Measurements from ENCODE around the gene SENP3. TPM values are rescaled to one million over a fixed set of nuclear protein-coding genes. Genes with fewer than 3 reads are reported as not detected.

SENP3 gene
- total and polyA plus RNA-seq, 4 donors, result 4.9 to 29.2 (median 19.7) TPM

DNA sequence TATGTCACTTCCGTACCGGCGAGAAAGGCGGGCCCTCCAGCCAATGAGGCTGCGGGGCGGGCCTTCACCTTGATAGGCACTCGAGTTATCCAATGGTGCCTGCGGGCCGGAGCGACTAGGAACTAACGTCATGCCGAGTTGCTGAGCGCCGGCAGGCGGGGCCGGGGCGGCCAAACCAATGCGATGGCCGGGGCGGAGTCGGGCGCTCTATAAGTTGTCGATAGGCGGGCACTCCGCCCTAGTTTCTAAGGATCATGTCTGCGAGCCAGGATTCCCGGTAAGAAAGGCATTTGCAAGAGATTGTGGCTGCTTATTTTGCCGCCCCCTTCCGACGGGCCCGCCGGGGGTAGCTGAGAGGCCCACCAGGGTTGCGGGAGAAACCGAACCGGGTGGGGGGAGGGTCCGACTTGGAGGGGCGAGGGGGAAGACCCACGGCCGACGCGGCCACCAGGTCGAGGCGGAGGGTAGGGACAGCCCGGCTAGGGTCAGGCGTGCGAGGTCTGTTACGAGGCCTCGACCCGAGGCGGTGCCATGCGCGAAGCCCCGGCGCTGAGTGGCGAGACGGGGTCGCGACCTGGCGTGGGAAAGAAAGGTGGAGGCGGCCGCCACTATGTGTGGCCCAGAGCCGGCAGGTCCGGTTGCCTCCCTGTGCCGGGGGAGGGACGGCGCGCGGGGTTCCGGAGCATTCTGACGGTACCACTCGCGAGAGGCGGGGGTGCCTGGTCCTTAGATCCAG is 11.0 kb downstream of the SENP3 start:
- Histone ChIP-seq H3K4me1 (ENCODE audit: control insufficient read depth in 4 of 4, insufficient read depth in 4 of 4, low read length in 3 of 4) (peaks cover 7 to 42% (median 33%) of the 10 kb centered on the region in 4 donors), H3K27me3 (ENCODE audit: control insufficient read depth in 4 of 4, insufficient read depth in 4 of 4, low read length in 3 of 4) (no peaks in the 10 kb centered on the region), H3K9me3 (ENCODE audit: control insufficient read depth in 4 of 4, low read length in 3 of 4) (no peaks in the 10 kb centered on the region), H3K9ac (ENCODE audit: low read depth in 1 of 2, low read length in 2 of 2) (peak overlapping the region; percentile 66 to 85), H3K36me3 (ENCODE audit: control insufficient read depth in 4 of 4, insufficient read depth in 3 of 4, low read depth in 1 of 4, low read length in 3 of 4) (peaks cover 16 to 54% (median 38%) of the 10 kb centered on the region in 4 donors), H3K27ac (ENCODE audit: low read depth in 1 of 2, low read length in 2 of 2) (peak overlapping the region; percentile 95 to 98), H3K4me3 (ENCODE audit: low read depth in 1 of 3, low read length in 3 of 3) (peak overlapping the region; percentile 80 to 94 (median 91))
- DNase-seq (ENCODE audit: low spot score), result peak; percentile 100
- TF ChIP-seq RXRA (IDR thresholded peaks at IDR 0.05), result no peak
- TF ChIP-seq, protein P1, sequence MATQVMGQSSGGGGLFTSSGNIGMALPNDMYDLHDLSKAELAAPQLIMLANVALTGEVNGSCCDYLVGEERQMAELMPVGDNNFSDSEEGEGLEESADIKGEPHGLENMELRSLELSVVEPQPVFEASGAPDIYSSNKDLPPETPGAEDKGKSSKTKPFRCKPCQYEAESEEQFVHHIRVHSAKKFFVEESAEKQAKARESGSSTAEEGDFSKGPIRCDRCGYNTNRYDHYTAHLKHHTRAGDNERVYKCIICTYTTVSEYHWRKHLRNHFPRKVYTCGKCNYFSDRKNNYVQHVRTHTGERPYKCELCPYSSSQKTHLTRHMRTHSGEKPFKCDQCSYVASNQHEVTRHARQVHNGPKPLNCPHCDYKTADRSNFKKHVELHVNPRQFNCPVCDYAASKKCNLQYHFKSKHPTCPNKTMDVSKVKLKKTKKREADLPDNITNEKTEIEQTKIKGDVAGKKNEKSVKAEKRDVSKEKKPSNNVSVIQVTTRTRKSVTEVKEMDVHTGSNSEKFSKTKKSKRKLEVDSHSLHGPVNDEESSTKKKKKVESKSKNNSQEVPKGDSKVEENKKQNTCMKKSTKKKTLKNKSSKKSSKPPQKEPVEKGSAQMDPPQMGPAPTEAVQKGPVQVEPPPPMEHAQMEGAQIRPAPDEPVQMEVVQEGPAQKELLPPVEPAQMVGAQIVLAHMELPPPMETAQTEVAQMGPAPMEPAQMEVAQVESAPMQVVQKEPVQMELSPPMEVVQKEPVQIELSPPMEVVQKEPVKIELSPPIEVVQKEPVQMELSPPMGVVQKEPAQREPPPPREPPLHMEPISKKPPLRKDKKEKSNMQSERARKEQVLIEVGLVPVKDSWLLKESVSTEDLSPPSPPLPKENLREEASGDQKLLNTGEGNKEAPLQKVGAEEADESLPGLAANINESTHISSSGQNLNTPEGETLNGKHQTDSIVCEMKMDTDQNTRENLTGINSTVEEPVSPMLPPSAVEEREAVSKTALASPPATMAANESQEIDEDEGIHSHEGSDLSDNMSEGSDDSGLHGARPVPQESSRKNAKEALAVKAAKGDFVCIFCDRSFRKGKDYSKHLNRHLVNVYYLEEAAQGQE (IDR thresholded peaks at IDR 0.05), result peak; percentile 83
- peak; percentile 89 for TF ChIP-seq TAF1 (conservative IDR thresholded peaks at IDR 0.05)
- peak; percentile 47 to 61 for TF ChIP-seq EGR1 (IDR thresholded peaks at IDR 0.05; ENCODE audit: low read depth in 2 of 2)
- no peak for TF ChIP-seq RAD21 (IDR thresholded peaks at IDR 0.05)
- TF ChIP-seq HNF4A (conservative IDR thresholded peaks at IDR 0.05), result no peak
- TF ChIP-seq, protein P2, sequence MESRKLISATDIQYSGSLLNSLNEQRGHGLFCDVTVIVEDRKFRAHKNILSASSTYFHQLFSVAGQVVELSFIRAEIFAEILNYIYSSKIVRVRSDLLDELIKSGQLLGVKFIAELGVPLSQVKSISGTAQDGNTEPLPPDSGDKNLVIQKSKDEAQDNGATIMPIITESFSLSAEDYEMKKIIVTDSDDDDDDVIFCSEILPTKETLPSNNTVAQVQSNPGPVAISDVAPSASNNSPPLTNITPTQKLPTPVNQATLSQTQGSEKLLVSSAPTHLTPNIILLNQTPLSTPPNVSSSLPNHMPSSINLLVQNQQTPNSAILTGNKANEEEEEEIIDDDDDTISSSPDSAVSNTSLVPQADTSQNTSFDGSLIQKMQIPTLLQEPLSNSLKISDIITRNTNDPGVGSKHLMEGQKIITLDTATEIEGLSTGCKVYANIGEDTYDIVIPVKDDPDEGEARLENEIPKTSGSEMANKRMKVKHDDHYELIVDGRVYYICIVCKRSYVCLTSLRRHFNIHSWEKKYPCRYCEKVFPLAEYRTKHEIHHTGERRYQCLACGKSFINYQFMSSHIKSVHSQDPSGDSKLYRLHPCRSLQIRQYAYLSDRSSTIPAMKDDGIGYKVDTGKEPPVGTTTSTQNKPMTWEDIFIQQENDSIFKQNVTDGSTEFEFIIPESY (IDR thresholded peaks at IDR 0.05), result peak; percentile 4
- TF ChIP-seq, protein P3, sequence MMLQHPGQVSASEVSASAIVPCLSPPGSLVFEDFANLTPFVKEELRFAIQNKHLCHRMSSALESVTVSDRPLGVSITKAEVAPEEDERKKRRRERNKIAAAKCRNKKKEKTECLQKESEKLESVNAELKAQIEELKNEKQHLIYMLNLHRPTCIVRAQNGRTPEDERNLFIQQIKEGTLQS (IDR thresholded peaks at IDR 0.05), result no peak
- TF ChIP-seq GABPA (IDR thresholded peaks at IDR 0.05 in 1 of 2, conservative IDR thresholded peaks at IDR 0.05 in 1 of 2), result peak in 1 of 2 donors; percentile 87
- TF ChIP-seq, protein P4, sequence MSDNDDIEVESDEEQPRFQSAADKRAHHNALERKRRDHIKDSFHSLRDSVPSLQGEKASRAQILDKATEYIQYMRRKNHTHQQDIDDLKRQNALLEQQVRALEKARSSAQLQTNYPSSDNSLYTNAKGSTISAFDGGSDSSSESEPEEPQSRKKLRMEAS (IDR thresholded peaks at IDR 0.05), result no peak
- peak; percentile 9 for TF ChIP-seq FOXA2 (IDR thresholded peaks at IDR 0.05)
- peak; percentile 99 for TF ChIP-seq SP1 (IDR thresholded peaks at IDR 0.05)
- TF ChIP-seq YY1 (IDR thresholded peaks at IDR 0.05), result peak; percentile 91
- TF ChIP-seq FOXA1 (IDR thresholded peaks at IDR 0.05), result no peak
- TF ChIP-seq, protein P5, sequence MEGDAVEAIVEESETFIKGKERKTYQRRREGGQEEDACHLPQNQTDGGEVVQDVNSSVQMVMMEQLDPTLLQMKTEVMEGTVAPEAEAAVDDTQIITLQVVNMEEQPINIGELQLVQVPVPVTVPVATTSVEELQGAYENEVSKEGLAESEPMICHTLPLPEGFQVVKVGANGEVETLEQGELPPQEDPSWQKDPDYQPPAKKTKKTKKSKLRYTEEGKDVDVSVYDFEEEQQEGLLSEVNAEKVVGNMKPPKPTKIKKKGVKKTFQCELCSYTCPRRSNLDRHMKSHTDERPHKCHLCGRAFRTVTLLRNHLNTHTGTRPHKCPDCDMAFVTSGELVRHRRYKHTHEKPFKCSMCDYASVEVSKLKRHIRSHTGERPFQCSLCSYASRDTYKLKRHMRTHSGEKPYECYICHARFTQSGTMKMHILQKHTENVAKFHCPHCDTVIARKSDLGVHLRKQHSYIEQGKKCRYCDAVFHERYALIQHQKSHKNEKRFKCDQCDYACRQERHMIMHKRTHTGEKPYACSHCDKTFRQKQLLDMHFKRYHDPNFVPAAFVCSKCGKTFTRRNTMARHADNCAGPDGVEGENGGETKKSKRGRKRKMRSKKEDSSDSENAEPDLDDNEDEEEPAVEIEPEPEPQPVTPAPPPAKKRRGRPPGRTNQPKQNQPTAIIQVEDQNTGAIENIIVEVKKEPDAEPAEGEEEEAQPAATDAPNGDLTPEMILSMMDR (IDR thresholded peaks at IDR 0.05; ENCODE audit: low read depth, low read length, missing input control), result peak; percentile 2
- no peak for TF ChIP-seq HNF4G (IDR thresholded peaks at IDR 0.05)
- TF ChIP-seq JUND (IDR thresholded peaks at IDR 0.05), result peak in 1 of 2 donors; percentile 51
- TF ChIP-seq NR2F2 (IDR thresholded peaks at IDR 0.05), result no peak
- WGBS, result under 1% methylated on average over 73 of the region's 73 CpGs

All from liver (tissue), 9 donors.